Posterior cingulate gyrus (tissue), 11 donors: ENCODE results near the gene TMEM156.

ENCODE experiments used
- DNase-seq, 10 donors: peaks; one replicate each; pipeline versions ENCODE4 v3.0.0 to v3.0.0-alpha.2; 2020 to 2021; ENCODE audit warnings: mixed read lengths in 3 of 10
- intact Hi-C: fragments of 100-400 bp; cut with DNase I; formaldehyde crosslinking; loops from one replicate; pipeline ENCODE4 v1.15.1; 2023

Gene TMEM156

GRCh38 chr4:39032218-39033085 is at the start of gene TMEM156:
TMEM156 (minus strand) TSS chr4:39032409; CDS start chr4:39032313, 96 bp downstream.
- DNase-seq = peak in 1 of 10 donors; percentile 7

DNA sequence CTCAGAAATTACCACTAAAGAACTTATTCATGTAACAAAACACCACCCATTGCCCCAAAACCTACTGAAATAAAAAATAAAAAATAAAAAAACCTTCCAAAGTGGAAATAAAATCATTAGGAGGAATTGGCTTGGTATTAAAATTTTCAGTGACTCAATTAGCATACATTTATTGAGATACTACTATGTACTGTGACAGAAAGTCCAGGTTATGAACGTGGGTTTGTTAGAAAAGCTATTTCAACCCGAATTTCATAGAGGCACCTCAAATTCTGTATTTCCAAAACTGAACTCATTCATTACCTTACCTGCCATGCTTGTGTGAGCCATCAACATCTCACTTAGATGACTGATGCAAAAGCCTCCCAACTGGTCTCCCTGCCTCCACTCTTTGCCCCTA is 46.6 kb upstream of the TMEM156 start:
- intact Hi-C loops = no loop called here
- DNase-seq = no peak

More at GRCh38 chr4:39032218-39033085, at the start of gene TMEM156:
- intact Hi-C loops = no loop called here

DNA sequence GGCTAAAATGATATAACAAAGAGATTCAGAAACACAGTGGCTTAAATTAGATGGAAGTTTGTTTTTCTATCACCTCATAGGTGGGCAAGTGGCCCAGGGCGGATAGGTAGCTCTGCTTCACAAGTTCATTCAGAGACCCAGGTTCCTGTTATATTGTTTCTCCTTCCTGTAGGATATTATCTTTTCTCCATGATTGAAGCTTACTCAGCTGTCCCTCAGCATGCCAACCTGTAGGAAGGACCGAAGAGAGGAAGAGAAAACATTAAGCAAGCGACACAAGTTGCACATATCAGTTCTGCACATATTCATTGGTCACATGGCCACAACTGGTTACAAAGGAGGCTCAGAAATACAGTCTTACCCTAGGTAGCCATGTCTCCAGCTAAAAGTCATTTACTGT is 36.7 kb upstream of the TMEM156 start:
- intact Hi-C loops = no loop called here
- DNase-seq = no peak

GRCh38 chr4:39067451-39067850 is 35.2 kb upstream of the TMEM156 start:
- DNase-seq = no peak
- intact Hi-C loops = no loop called here

DNA sequence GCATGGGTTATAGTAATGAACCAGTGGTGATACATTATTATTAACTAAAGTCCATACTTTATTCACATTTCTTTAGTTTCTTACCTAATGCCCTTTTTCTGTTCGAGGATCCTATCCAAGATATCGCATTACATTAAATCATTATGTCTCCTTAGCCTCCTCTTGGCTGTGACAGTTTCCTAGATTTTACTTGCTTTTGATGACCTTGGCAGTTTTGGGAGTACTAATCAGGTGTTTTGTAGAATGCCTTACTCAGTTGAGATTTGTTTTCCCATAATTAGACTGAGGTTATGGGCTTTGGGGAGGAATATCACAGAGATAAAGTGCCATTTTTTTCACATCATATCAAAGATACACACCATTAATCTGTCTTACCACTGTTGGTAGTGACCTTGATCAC is 34.8 kb upstream of the TMEM156 start:
- DNase-seq = no peak
- intact Hi-C loops = no loop called here

GRCh38 chr4:39066371-39066770 is 34.2 kb upstream of the TMEM156 start:
- intact Hi-C loops = no loop called here
- no peak for DNase-seq

DNA sequence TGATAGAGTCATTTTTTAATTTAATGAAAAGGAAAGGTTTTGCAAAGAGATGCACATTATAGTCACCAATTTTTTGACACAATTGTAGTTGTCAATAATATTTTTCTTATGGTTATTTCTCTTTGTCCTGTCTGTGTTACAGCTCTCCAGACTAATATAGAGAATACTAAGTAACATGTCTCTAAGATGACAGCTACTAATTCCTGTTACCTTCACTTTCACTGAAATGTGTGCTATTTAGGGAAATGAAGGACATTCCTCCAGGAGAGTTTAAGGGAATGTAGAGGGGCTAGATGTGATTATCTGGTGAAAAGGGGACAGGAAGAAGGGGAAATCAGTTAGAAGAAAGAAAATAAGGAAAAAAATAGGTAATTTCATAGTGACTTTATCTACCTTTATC is 31.2 kb upstream of the TMEM156 start:
- DNase-seq = no peak
- intact Hi-C loops = no loop called here

DNA sequence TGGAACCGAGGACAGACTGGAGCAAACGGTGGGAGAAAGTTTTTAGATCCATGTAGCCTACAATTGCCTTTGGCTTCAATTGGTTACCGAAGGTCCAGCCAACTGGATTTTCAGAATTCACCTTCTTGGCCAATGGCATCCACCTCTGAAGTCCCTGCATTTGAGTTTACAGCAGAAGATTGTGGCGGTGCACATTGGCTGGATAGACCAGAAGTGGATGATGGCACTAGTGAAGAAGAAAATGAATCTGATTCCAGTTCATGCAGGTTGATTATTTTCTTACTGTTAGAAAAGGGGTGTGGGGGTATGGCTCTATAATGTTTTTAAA is 30.5 kb upstream of the TMEM156 start:
- no peak for DNase-seq
- intact Hi-C loops = no loop called here

DNA sequence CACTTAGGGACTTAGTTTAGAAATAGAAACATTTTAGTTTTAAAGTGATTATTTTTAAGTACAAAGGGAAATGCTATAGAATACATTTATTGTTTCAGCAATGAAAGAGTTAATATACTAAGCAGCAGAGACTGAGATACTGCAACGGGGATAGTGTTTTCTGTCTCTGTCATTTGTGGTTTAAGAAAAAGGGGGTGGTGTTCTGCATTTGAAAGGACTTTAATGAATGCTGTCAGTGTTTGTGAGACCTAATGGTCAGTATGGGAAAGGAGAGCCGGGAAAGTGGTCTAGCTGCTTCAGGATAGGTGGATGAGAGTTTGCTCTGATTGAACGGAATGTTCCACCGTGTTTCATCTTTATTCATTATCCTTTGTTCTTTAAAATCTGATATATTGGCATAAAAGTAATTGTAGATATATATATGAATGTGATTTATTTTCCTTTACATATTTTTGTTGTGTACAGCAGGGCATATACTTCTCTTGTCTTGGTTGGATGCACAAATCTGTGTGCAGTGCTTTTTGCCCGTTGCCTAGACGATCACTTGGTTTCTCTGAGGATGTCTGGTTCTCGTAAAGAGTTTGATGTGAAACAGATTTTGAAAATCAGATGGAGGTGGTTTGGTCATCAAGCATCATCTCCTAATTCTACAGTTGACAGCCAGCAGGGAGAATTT is 30.0 kb upstream of the TMEM156 start, which contains the start of gene KLHL5:
Gene KLHL5, plus strand, starts transcription at position 139 of the 676 bp plus-strand sequence. Its CDS starts 421 bp downstream, at position 560.
- intact Hi-C loops = no loop called here

DNA sequence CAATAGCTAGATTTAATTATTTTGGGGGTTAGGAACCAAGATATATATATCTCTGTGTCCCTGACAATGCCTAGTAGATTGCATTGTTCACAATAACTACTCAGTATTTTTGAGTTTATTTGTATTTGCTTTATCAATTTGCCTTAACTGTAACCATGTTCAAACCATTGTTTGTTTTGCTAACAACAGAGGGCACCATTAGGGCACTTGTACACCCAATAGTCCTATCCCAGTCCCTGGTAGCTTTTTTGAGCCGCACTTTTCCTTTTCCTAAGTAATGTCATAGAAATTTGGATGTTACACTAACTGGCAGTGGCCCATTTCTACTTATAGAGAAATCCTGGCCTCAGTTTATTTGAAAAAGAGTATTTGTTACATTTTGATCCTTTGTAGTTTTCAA is 29.2 kb upstream of the TMEM156 start:
- DNase-seq = no peak
- intact Hi-C loops = no loop called here

More for the DNA sequence above, 30.0 kb upstream of the TMEM156 start, which contains the start of gene KLHL5:
- no peak for DNase-seq

DNA sequence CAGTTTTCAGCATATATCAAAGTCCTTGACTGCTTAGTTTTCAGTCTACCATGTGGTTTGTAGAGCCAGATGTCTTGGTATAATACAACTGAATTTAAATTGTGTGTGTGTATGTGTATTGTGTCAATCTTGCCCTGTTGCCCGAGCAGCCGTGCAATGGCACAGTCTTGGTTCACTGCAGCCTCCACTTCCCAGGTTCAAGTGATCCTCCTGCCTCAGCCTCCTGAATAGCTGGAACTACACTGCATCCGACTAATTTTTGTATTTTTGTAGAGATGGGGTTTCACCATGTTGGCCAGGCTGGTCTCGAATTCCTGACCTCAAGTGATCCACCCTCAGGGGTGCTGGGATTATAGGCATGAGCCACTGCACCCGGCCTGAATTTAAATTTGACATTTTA is 23.8 kb upstream of the TMEM156 start:
- DNase-seq = no peak
- intact Hi-C loops = no loop called here

- intact Hi-C loops = no loop called here
- DNase-seq = no peak
These were observed 22.3 kb upstream of the TMEM156 start for GRCh38 chr4:39054497-39054896.

DNA sequence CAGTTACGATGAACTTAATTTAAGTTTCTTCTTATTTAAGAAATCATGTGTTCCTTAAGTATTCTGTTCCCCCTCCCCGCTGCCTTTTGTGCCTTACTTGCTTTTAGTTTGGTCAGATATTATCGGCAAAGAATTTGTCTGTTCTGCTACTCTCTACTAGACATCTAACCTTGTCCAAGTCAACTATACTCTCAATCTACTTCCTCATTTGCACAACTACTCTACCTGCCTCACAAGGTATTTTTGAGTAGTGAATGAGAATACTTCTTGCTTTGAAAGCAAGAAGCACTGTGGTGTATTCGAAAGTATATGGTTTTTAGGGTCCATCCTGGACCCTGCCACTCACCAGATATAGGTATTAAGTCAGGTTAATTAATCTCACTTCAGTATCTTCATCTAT is 21.8 kb upstream of the TMEM156 start:
- intact Hi-C loops = no loop called here

DNA sequence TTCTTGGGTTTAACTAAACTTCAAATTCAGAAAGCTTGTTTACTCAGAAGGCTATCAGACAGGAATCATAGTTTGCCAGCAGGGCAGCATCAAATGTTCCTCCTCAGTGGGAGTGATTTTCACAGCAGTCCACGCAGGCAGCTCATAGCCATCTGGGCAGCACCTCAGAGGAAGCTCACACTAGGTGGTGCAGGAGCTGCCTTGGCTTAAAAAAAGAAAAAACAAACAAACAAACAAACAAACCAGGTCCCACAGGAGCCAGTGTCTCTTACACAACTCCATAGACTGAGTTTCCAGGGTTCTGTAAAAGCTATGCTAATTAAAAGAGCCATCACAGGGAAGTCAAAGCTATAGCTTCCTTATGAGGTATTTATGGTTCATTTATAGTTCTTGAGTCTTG is 19.3 kb upstream of the TMEM156 start:
- intact Hi-C loops = no loop called here
- DNase-seq = peak in 3 of 10 donors; percentile 26 to 81 (median 30)

More for the DNA sequence above, 21.8 kb upstream of the TMEM156 start:
- no peak for DNase-seq

DNA sequence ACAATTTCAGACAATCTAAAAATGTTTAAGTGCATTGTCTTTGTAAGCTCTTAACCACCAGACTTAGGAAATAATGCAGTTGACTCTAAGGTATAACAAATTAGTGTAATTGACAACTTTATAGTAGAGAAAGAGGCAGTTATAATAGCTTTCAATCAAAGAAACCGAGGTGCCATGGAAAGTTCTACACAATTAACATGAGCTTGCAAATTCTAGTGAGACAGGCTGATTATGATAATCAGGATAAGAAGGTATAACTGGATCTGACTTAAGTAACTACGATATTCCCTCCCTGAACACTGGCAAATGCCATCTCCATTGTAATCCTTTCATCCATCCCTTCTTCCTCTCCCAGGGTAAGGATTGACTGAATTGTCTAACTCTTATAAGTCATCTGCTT is 18.4 kb upstream of the TMEM156 start:
- no peak for DNase-seq
- intact Hi-C loops = no loop called here

DNA sequence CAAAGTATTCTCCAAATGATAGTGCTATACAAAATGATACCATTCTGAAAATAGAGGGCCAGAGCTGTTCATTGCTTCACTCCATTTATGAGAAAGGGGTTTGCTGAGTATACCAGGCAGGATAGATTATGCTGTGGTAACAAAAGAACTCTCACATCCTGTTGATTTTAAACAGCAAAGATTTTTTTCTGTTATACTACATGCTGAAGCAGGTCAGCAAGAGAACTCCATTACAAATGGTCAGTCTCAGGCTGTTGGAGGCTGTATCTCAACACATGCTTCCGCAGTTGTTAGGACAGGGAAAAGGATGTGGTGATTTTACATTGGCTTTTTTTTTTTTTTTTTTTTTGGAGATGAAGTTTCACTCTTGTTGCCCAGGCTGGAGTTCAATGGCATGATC is 16.1 kb upstream of the TMEM156 start:
- DNase-seq = no peak
- intact Hi-C loops = loop anchor here (10.0 kb wide), 1 partner anchor 124 kb away; no protein-coding TSS in a partner anchor

- no peak for DNase-seq
- intact Hi-C loops = loop anchor here (10.0 kb wide), 1 partner anchor 123 kb away; no protein-coding TSS in a partner anchor
These were observed 15.5 kb upstream of the TMEM156 start for GRCh38 chr4:39047681-39048080.

- peak in 2 of 10 donors; percentile 32 to 75 for DNase-seq
- intact Hi-C loops = loop anchor here (10.0 kb wide), 1 partner anchor 121 kb away; no protein-coding TSS in a partner anchor
These were observed 14.0 kb upstream of the TMEM156 start for GRCh38 chr4:39046249-39046648.

DNA sequence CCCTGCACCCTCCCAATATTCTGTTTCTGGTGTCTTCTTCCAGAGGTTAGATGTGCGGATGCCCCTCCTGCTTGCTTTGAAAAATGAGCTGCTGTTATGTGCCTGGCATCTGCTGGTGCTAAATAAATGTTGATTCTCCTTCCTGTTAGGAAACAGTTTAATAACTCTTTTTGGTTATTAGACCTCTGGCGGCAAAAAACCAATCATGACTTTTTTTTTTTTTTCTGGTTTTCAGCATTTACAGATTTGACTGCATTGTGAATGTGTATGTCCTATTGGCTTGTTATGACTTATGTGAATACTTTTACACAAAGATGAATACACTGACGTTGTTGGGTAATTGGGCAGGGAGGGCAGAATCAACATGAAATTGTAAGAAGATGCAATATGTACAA is 13.6 kb upstream of the TMEM156 start:
- intact Hi-C loops = loop anchor here (10.0 kb wide), 1 partner anchor 121 kb away; no protein-coding TSS in a partner anchor
- peak in 1 of 10 donors; percentile 10 for DNase-seq

- peak in 6 of 10 donors; percentile 15 to 85 (median 40) for DNase-seq
- intact Hi-C loops = loop anchor here (5.0 to 10.0 kb wide), 2 partner anchors 92 to 120 kb away; no protein-coding TSS in a partner anchor
These were observed 13.0 kb upstream of the TMEM156 start for GRCh38 chr4:39044956-39045826.
